ENCODE measurements around the gene CGREF1. TPM values are rescaled to one million over a fixed set of nuclear protein-coding genes. Genes with fewer than 3 reads are reported as not detected.

CGREF1 gene
- total RNA-seq, 1 donor from 2014 or later = 0.31 TPM

GRCh38 chr2:27128668-27129571 lies 10.0 kb upstream of the CGREF1 start:
- H3K27ac Mint-ChIP-seq = no peak overlapping the region
- DNase-seq (no peak), ATAC-seq (ENCODE audit: low read depth) (no peak)
- H3K9me3 Mint-ChIP-seq = no peaks in the 10 kb centered on the region
- ChIA-PET CTCF (interaction anchor here (0.8 kb wide), 1 partner anchor 31 kb away, joined by 3 read pairs; no protein-coding TSS in a partner anchor), POLR2A (interaction anchor here (0.6 kb wide), 1 partner anchor 668 kb away, joined by 6 read pairs; no protein-coding TSS in a partner anchor)
- no peak overlapping the region for H3K4me3 Mint-ChIP-seq
- intact Hi-C loops (cut with micrococcal nuclease) = no loop called here
- no peak for TF ChIP-seq CTCF (IDR thresholded peaks at IDR 0.05)
- peaks cover 15% of the 10 kb centered on the region for H3K4me1 Mint-ChIP-seq
- H3K27me3 Mint-ChIP-seq = no peaks in the 10 kb centered on the region
- peaks cover 40% of the 10 kb centered on the region for H3K36me3 Mint-ChIP-seq (ENCODE audit: low read depth)

- no peak overlapping the region for H3K27ac Mint-ChIP-seq
- ATAC-seq (ENCODE audit: low read depth) (no peak), DNase-seq (no peak)
- peaks cover 39% of the 10 kb centered on the region for H3K36me3 Mint-ChIP-seq (ENCODE audit: low read depth)
- intact Hi-C loops (cut with micrococcal nuclease) = no loop called here
- ChIA-PET CTCF (interaction anchor here (0.8 kb wide), 1 partner anchor 30 kb away, joined by 3 read pairs; no protein-coding TSS in a partner anchor), POLR2A (interaction anchor here (0.6 kb wide), 1 partner anchor 667 kb away, joined by 6 read pairs; no protein-coding TSS in a partner anchor)
- no peaks in the 10 kb centered on the region for H3K9me3 Mint-ChIP-seq
- no peaks in the 10 kb centered on the region for H3K27me3 Mint-ChIP-seq
- H3K4me3 Mint-ChIP-seq = no peak overlapping the region
- H3K4me1 Mint-ChIP-seq = peaks cover 12% of the 10 kb centered on the region
- no peak for TF ChIP-seq CTCF (IDR thresholded peaks at IDR 0.05)
Observed at GRCh38 chr2:27127883-27128667, 9.1 kb upstream of the CGREF1 start.

GRCh38 chr2:27126252-27126710 lies 7.4 kb upstream of the CGREF1 start:
- H3K36me3 Mint-ChIP-seq (ENCODE audit: low read depth) = peaks cover 24% of the 10 kb centered on the region
- H3K27me3 Mint-ChIP-seq = peaks cover 5% of the 10 kb centered on the region
- intact Hi-C loops (cut with micrococcal nuclease) = no loop called here
- CTCF ChIA-PET = no interaction called here
- no peaks in the 10 kb centered on the region for H3K9me3 Mint-ChIP-seq
- no peak overlapping the region for H3K27ac Mint-ChIP-seq
- ATAC-seq (ENCODE audit: low read depth) (no peak), DNase-seq (no peak)
- peaks cover 8% of the 10 kb centered on the region for H3K4me1 Mint-ChIP-seq
- no peak for TF ChIP-seq CTCF (IDR thresholded peaks at IDR 0.05)
- H3K4me3 Mint-ChIP-seq = no peak overlapping the region
- POLR2A ChIA-PET = interaction anchor here (0.7 kb wide), 1 partner anchor 40 kb away, joined by 3 read pairs; the partner anchor contains the start of gene KHK

GRCh38 chr2:27125104-27125503 lies 6.2 kb upstream of the CGREF1 start:
- H3K4me3 Mint-ChIP-seq = no peak overlapping the region
- ATAC-seq (ENCODE audit: low read depth) = no peak
- H3K4me1 Mint-ChIP-seq = peaks cover 8% of the 10 kb centered on the region
- H3K36me3 Mint-ChIP-seq (ENCODE audit: low read depth) = peaks cover 14% of the 10 kb centered on the region
- POLR2A ChIA-PET = interaction anchor here (3.5 kb wide), 1 partner anchor 9 kb away, joined by 32 read pairs; the partner anchor contains the start of gene PREB
- no peak for DNase-seq
- no peak for TF ChIP-seq CTCF (IDR thresholded peaks at IDR 0.05)
- intact Hi-C loops (cut with micrococcal nuclease) = no loop called here
- peaks cover 11% of the 10 kb centered on the region for H3K27me3 Mint-ChIP-seq
- no peak overlapping the region for H3K27ac Mint-ChIP-seq
- H3K9me3 Mint-ChIP-seq = no peaks in the 10 kb centered on the region
- CTCF ChIA-PET = no interaction called here
